ENCODE data around the gene GNB1.

The GNB1 gene

DNA sequence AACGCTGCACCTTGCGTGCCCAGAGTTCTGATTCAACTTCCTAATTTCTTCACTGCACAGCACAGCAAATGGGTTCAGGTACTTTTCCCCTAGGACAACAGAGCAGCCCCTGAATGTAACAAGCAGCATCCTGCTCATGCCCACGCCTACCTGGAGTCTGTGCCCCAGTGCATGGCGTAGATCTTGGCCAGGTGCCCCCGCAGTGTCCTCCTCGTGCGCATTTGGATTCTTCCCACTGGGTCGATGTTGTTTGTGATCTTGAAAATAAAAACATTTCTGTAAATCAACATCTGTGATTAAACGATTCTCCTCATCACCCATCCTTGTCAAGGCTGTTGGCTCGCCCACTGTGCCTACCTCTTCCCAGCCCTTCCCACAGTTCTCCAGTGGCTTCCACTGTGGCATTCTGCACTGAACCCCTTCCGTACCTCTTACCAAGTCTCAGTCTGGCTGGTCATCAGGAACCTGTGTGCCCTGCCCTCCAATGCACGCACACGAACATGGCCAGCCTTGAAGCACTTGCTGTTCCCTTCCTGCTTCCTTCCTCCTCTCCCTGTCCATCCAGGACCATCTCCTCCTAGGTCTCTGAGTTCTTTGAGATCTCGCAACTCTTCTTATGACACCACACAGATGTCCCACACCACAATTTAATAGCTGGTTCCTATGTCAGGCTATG lies 75.1 kb downstream of the GNB1 start:
- DNase-seq = no peak

DNA sequence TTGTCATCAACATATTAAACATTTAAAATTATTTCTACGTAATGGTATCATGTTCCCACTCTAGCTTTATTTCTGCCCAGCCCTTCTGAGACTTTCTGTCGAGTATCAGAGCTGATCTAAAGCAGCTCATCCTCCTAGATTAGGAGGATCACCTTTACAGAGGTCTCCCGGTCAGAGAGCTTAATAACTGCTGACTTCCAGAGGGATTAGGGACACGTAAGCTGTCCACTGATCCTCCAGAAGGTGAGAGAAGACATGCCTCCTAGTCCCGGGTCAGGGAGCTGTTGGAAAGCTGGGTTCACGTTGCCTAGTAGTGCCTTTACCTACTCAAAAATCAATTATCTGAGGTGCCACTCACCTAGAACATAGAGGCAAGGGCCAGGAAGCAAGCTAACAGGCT lies 81.4 kb downstream of the GNB1 start:
- no peak for DNase-seq

DNA sequence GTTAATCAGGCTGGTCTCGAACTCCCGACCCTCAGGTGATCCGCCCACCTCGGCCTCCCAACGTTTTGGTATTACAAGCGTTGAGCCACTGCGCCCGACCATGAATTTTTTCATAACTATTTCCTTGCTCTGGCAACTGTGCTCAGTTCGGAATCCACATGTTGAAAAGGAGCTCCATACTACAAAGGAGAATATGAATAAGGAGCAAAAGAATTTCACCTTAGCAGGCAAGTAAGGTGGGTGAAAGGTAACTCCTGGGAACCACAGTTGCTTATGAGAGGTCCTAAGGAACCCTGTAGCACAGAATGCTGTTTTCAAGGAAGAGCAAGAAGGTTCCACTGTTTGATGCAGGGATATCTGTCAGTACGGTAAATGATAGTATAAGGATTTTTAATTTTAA lies 82.7 kb downstream of the GNB1 start:
- no peak for DNase-seq

DNA sequence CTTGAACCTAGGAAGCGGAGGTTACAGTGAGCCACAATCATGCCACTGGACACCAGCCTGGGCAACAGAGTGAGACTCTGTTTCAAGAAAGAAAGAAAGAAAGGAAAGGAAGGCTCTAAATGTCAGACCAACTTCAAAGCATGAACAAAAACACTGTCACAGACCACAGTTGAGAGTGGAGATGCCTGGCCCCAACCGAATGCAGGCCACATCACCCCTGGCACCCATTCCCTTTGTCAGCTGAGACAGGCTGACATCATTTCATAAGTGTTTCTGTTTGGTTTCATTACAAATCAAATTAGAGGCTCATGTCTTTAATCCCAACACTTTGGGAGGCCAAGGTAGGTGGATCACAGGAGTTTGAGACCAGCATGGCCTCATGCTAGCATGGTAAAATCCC lies 84.0 kb downstream of the GNB1 start:
- no peak for DNase-seq

DNA sequence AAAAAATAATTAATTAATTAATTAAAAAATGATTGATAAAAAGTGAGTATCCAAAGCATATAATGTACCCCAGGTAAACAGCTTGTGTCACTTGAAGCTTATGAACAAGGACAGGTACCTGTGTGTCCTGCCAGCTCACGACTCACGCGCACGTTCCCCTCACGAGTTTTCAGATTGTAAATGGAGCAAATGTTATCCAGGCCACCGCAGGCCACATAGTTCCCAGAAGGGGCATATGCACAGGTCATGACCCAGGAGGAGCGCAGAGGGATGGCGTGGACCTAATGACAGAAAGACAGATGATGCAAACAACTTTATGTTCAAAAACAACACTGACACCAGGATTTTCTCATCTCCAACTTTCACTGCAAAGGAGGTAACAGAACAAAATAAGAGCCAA lies 86.6 kb downstream of the GNB1 start:
- DNase-seq = no peak

DNA sequence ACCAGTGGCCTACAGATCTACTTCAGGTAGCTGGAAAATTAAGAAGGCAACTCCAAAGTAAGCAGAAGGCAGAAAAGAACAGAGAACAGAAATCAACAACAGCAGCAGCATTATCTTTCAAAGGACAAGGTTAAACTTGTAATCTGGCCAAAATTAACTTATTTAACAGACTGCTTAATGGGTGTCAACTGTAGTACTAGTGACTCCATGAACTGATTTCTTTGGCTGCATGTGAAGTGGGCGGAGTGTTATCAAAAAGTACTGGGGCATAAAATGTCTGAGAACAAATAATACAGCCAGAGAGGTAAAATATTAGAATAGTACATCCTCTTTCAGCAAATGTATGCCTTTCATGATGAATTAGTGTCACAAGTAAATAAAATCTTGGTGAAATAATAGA lies 88.0 kb downstream of the GNB1 start:
- no peak for DNase-seq

DNA sequence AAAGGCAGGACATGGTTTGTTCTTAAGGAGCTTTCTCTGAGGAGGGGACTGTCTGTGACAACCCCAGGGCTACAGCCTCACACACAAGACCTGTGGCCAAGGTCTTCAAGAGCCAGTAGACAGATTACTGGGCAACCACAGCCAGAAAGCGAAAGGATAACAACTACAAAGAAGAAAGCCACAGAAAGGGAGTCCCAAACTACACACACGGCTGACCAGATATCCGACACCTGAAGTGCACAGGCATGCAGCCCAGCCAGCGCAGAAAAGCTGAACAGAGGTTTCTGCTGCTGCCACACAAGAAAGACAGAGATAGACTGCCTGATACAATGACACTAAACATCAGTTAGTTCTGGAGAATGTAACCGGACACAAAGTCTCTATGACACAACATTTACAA lies 91.2 kb downstream of the GNB1 start:
- no peak for DNase-seq

DNA sequence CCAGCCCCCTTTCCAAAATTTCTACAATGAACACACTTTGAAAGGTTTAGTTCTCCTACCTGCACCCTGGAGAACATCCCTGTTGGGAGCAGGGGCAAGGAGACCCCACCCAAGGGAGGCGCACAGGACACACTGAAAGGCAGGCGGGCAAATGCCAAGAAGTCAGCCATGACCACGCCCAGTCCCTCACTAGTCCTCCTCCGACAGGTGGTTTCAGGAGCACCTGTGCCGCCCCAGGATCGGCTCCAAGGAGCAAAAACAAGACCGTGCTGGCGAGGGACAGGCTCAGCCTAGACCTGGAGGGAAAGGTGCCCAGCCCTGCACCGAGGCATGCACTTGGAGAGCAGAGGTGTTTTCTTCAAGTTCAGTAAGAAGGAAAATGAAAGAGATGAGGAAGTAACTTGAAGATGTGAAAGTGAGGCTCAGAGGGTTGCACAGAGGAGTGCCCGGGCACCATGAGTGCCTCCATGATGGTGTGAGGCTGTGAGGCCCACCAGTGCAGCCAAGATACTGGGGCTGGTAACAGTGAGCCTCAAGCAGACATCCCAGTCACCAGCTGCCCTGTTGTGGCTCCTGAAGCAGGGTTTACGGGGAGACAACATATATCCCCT lies 93.1 kb downstream of the GNB1 start:
- DNase-seq = no peak

DNA sequence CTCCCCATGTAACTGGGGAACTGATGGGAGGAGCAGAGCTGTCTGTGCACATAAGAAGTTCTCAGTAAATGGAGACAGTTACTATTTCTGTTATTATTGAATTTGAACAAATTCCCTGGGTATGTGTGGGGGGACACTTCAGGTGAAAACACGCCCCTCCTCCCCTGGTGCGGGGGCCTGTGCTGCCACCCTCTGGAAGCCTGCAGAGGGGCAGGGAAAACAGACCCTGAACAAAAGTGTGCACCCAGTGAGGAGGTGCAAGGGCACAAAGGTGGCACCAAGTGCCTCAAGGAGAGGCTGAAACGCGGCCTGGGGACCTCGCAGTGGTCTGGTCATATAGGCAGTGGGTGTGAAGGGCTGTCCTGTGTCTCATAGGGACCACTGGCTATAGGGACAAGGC lies 94.4 kb downstream of the GNB1 start:
- no peak for DNase-seq

DNA sequence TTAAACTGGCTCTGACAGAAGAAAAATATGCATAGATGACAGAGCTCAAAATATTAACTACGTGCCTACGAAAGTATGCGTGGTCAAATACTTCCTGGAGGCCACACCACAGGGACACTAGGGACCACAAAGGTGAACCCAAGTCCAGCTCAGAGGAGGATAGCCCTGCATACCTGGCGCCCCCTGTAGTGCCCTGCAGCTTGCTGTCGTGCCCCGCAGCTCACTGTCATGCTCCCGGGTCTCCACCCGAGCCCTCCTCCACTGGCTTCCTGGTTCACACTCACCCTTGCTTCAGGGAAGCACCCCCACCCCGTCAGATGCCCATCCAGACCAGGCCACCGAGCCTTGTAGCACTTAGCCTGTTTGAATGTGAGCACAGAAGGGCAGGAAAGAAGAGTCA lies 95.9 kb downstream of the GNB1 start:
- no peak for DNase-seq

DNA sequence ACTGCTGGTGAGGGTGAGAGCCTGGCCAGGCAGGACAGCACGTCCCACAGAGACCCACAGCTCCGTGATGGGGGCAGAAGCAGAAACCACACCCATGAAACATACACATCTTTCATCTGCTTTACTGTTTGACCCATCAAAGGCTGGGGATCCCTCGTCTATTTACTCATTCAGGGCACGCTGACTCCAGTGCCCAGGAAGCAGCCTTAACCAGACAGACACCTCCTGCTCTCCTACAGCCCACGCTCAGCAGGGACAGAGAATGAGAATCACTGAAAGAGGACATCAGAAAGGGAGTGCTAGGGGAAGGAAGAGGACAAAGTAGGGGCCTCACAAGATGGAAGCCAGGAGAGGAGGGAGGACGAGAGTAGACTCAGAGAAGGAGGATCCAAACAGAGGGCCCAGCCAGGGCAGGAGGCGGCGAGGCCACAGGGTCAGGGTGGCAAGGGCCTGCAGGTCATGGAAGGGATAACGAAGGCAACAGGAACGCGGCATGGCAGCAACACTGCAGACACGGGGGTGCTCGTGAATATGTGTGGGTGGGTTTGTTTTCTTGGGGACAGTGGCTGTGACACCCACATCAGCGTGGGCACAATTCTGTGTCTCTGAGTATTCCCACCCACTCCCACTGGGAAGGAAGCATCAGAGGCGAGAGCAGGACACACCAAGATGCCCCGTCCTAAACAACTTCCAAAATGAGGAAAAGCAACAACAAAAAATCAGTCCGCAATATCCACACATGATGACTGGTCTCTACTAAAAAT lies 97.2 kb downstream of the GNB1 start:
- no peak for DNase-seq

DNA sequence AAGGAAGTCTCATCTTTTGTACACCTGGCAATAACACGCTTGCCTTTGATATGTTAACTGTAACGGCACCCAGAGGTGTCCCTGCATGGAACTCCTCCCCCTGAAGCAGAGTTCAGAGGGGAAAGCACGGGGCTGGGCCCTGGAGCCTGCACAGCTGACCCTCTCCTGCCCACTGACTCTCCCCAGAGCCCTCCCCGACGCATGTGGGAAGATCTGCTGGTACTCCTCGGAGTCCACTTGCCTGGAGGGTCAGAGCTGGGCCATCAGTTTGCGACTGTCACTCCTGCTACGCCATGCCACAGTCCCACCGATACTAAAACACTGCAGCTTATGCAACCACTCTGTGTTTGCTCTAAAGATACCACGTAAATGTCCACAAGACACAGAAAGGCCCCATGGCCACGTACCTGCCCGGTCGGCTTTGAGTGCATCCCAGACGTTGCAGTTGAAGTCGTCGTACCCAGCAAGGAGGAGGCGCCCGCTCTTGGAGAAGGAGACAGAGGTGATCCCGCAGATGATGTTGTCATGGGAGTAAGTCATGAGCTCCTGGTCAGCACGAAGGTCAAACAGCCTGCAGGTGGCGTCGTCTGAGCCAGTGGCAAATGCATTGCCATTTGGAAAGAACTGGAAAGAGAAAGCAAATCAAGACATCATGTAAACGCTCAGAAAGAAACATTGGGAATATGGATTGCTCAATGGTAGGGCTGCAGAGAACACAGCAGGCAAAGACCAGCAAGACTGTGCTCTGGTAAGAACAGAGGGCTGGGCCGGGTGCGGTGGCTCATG lies 102.0 kb downstream of the GNB1 start:
- DNase-seq = no peak

DNA sequence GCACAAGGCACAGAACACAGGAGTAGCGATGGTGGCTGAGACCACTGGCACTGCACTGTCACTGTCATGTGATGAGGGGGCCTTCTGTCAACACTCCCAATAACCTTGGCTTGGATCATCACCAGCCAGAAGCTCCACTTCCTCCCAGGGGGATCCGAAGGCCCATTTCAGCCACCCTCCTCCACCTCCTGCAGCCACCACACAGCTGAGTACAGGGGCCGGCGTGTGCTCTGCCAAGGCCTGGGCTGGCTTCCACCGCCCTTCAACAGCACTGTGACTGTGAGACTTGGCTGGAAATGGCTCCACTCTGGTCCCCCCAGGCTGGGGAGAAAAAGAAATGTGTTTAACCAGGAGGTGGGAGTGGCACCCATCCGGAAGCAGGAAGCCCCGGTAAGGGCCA lies 102.8 kb downstream of the GNB1 start:
- no peak for DNase-seq

DNA sequence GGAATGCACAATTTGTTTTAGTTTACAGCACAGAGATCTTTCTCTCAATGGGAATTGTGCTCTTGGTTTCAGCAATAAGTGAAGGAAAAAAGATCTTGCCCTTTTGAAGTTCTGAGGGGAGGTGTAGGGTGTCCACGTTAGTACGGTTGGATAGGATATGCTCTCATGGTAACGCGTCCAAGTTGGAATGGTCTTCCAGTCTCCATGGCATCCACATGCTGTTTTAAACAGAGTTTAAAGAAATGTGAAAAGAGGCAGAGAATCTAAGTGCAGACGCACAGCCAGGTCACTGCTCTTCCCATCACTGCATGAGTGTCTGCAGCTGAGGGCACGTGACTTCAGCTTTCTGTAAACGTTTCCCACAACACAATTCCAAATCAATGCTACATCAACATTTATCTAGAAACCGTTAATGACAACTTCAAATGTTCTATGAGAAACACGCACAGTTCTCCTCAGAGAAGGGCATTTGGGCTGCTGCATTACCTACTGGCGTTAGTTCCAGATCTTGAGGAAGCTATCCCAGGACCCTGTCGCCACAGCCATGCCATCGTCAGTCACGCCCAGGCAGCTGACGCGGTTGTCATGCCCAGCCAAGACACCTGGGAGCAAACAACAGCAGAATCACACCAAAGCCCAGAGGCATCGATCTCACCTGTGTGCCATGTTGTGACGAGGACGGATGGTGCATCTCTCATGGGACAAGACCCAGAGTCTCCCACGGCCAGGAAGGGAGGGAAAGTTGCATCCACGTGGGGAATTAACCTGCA lies 103.9 kb downstream of the GNB1 start:
- DNase-seq = no peak

DNA sequence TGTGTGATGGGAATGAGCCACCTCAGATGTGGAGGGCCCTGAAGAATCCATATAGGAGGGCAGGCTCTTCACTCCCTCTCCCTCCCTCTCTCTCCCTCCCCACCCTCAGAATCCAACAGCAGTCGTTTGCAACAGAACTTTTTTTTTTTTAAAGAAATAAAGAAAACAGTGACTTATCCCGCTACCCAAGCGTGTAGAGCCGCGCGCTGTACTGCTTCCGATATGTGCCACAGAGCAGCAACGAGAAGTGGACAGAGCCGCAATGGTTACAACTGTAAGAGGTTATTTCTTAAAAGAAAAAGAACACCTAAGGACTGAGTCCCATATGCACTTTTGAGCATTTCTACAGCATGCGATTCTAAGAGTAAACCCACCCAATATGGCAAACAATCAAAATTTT lies 105.2 kb downstream of the GNB1 start:
- DNase-seq = no peak

DNA sequence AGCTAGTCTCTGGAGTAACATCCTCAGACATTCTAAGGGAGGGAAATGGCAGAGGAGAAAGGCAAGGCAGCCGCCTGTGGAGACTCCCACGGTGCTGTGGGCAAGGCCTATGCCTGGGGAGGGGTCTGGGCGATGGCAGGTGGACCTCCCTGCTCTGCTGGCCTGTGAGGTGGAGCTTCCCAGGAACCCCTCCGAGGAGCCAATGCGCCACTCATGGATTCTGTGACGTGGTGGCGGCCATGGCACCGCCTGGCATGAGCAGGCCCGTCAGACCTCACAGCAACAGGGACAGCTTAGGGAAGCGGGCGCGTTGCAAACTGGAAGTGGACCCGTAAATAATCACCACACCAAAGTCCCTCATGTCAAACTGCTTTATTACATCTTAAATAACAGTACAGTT lies 106.0 kb downstream of the GNB1 start:
- DNase-seq = no peak

DNA sequence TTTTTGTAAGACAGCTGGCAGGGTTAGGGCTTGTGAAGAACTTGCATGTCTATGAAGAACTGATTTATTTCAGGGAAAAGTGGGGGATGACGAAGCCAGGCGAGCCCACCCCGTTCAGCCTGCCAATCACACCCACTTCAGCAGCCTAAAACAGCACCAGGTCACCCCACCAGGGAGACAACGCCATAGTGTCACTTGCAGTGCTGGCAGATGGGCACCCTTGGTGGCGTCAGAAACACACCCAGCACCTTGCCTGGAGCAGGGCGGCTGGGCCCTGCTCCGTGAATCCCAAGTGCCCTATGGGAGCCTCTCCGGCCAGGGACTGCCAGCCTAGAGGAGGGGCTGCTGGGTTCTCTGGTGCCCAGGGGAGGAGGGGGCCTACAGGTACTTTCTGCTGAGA lies 107.6 kb downstream of the GNB1 start:
- no peak for DNase-seq

DNA sequence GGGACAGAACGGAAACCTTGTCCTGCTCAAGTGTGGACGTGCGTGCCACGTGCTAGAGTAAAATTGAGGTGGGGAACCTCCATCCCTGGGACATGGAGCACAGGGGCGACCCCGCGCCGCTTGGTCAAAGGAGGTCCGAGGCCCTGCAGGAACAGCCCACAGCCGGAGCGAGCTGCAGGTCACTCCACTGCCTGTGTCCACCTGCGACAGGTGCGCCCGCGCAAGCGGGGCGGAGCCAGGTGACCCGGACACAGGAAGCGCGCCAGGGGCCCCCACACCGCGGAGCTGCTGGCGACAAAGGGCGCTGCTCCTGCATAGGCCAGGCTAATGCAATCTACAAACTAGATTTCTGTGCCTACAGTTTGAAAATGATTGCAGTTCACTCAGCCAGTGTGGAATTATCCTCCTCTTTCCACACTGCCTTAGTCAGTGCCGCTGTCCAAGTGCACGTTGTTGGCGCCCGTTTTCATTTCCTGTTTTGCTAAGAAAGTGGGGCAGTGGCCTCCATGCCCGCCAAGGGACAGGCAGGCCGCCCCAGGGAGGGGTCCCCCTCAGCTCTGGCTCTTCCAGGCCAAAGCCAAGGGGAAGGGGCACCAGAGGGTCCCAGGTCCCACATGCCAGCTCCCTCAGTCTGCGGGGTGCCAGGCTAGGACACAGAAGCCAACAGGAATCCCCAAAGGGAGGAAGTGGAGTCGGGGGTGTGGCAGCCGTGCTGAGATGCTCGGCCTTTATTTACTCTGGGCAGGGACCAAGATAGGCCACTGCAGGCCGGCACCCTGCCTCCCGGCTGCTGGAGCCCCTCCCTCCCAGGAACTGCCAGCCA lies 108.3 kb downstream of the GNB1 start:
- DNase-seq = no peak

DNA sequence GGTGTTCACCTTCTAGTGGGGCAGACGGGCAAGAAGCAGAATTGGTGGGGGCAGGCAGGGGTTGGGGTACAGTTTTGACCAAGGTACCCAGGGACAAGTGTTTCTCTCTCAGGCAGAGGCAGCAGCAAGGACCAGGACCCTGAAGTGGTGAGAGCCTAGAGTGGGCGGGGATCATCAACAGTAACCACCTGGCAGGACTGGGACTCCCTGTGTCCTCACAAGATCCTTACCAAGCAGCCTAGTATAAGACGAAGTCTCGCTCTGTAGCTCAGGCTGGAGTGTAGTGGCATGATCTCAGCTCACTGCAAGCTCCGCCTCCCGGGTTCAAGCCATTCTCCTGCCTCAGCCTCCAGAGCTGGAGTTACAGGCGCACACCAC lies 109.4 kb downstream of the GNB1 start:
- DNase-seq = no peak

DNA sequence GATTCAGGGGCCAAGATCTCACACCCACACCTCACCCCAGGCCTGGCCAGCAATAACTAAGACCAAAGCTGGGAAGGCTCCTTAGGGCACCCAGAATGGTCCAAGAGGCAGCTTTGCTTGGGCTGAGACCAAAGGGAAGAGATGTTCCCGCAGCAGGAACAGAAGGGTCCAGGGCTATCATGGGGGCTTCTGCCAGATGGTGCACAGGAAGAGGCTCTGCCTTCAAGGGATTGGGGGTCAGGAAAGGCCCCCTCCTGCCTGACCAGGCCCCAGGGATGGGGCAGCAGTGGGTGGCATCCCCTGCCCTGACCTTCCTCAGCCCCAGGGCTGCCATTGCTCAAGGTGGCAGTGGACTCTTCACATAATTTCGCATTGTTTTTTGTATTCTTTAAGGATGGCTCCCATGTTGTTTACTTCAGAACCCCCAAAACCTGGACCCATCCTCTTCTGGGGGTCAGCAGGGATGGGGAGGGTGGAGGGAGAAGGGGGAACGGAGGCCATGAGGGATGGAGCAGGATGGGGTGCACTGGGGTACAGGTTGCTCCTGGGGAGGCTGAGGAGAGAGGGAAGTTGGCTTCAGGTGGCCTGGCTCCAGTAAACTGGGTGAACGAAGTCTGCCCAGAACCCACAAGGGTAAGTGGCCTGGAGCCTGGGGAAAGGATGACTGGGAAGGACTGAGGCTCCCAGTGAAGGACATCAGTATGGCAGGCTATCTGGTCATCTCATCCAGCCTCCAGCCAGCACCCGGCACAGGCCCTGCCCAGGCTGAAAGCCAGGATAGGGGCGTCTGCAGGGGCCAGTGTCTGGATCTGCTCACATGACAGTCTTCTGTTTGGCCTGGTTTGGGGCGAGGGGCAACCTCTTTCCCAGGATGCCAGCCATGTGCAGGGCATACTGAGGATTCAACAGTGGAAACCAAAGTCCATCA lies 110.0 kb downstream of the GNB1 start:
- DNase-seq = no peak

Data from activated CD4-positive, alpha-beta T cell treated with anti-CD3 and anti-CD28 coated beads, Interleukin-2, Interleukin-6, amounts not matched to agents 100 ng/mL and 50 ng/mL, durations not matched to agents 16 hours and 8 hours (primary cell).